ENCODE data around the gene ZNF76.

The ZNF76 gene

GRCh38 chr6:35259194-35259947, at the start of gene ZNF76:
Gene ZNF76 (plus strand): TSS chr6:35259735. CDS start chr6:35281152, 21,417 bp downstream.
- DNase-seq (ENCODE audit: low spot score) = peak; percentile 97

GRCh38 chr6:35213298-35213791, 46.2 kb upstream of the ZNF76 start:
- DNase-seq (ENCODE audit: low spot score) = no peak

- DNase-seq (ENCODE audit: low spot score) = peak; percentile 20
Observed at GRCh38 chr6:35213824-35214756, 45.4 kb upstream of the ZNF76 start, which contains the start of gene SCUBE3. Gene SCUBE3 (plus strand): TSS chr6:35213956. CDS start chr6:35214419, 463 bp downstream.

GRCh38 chr6:35214869-35215664, 44.5 kb upstream of the ZNF76 start:
- DNase-seq (ENCODE audit: low spot score) = no peak

- no peak for DNase-seq (ENCODE audit: low spot score)
Observed at GRCh38 chr6:35215665-35216411, 43.7 kb upstream of the ZNF76 start.

GRCh38 chr6:35216412-35216732, 43.2 kb upstream of the ZNF76 start:
- DNase-seq (ENCODE audit: low spot score) = no peak

GRCh38 chr6:35216851-35217811, 42.4 kb upstream of the ZNF76 start:
- DNase-seq (ENCODE audit: low spot score) = no peak

GRCh38 chr6:35218021-35218420, 41.5 kb upstream of the ZNF76 start:
- no peak for DNase-seq (ENCODE audit: low spot score)

GRCh38 chr6:35218456-35218855, 41.1 kb upstream of the ZNF76 start:
- DNase-seq (ENCODE audit: low spot score) = no peak

- DNase-seq (ENCODE audit: low spot score) = no peak
Observed at GRCh38 chr6:35219683-35220326, 39.7 kb upstream of the ZNF76 start.

- no peak for DNase-seq (ENCODE audit: low spot score)
Observed at GRCh38 chr6:35220711-35221110, 38.8 kb upstream of the ZNF76 start.

- no peak for DNase-seq (ENCODE audit: low spot score)
Observed at GRCh38 chr6:35223396-35223795, 36.1 kb upstream of the ZNF76 start.

GRCh38 chr6:35224720-35225119, 34.8 kb upstream of the ZNF76 start:
- no peak for DNase-seq (ENCODE audit: low spot score)

- DNase-seq (ENCODE audit: low spot score) = no peak
Observed at GRCh38 chr6:35228481-35228880, 31.1 kb upstream of the ZNF76 start.

- DNase-seq (ENCODE audit: low spot score) = no peak
Observed at GRCh38 chr6:35229304-35229703, 30.2 kb upstream of the ZNF76 start.

- DNase-seq (ENCODE audit: low spot score) = peak; percentile 31
Observed at GRCh38 chr6:35230498-35230897, 29.0 kb upstream of the ZNF76 start.

- peak; percentile 15 for DNase-seq (ENCODE audit: low spot score)
Observed at GRCh38 chr6:35230950-35231349, 28.6 kb upstream of the ZNF76 start.

GRCh38 chr6:35231563-35231962, 28.0 kb upstream of the ZNF76 start:
- DNase-seq (ENCODE audit: low spot score) = no peak

- DNase-seq (ENCODE audit: low spot score) = no peak
Observed at GRCh38 chr6:35234901-35235300, 24.6 kb upstream of the ZNF76 start.

GRCh38 chr6:35236223-35236622, 23.3 kb upstream of the ZNF76 start:
- no peak for DNase-seq (ENCODE audit: low spot score)

Measured in cerebellar cortex (tissue), 1 donor.